ENCODE data around the gene RSL1D1.

DNA sequence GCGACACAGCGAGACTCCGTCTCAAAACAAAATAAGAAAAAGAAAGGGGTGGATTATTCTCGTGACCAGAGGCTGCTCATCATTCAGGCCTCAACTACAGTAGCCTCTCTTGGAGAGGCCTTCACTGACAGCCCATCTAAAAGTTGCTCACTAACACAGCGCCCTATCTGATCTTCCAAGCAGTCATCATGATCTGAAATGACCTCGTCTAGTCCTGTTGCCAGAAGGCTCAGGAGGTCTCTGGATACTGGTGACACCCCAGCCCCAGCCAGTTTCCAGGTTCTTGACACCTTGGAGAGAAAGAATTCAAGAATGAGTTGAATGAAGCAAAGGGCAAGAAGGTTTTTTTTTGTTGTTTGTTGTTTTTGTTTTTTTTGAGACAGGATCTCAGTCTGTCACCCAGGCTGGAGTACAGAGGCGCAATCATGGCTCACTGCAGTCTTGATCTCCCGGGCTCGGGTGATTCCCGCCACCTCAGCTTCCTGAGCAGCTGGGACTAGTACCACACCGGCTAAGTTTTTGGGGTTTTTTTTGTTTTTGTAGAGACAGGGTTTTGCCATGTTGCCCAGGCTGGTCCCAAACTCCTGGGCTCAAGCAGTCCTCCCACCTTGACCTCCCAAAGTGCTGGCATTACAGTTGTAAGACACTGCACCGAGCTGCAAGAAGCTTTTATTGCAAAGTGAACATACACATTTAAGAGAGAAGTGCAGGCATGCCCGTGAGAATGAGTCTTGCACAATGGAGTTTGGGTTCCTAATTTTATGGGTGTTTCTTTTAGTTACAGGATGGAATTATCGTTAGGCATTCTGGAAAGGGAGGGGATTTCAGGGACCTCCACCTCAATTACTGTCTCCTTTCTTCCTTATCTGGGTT lies 51.6 kb downstream of the RSL1D1 start:
- TF ChIP-seq SREBF1 (IDR thresholded peaks at IDR 0.05; ENCODE audit: borderline replicate concordance, low read depth, low read length) (no peak), POLR2A (conservative IDR thresholded peaks at IDR 0.05) (no peak), ZSCAN32 (CRISPR knock-in tag; IDR thresholded peaks at IDR 0.05) (no peak), RCOR1 (IDR thresholded peaks at IDR 0.05; ENCODE audit: borderline replicate concordance in 1 of 2, low read depth in 2 of 2, low read length in 2 of 2) (no peak), ZNF146 (CRISPR knock-in tag; IDR thresholded peaks at IDR 0.05; ENCODE audit: unreplicated experiment) (no peak), ZBED1 (IDR thresholded peaks at IDR 0.05) (no peak), E2F4 (CRISPR knock-in tag; IDR thresholded peaks at IDR 0.05; ENCODE audit: low read depth) (no peak), BCOR (IDR thresholded peaks at IDR 0.05) (no peak), ZNF121 (CRISPR knock-in tag; conservative IDR thresholded peaks at IDR 0.05) (no peak), ZBTB33 (CRISPR knock-in tag; IDR thresholded peaks at IDR 0.05) (peak; percentile 62; the same call in 1 of the 2 replicates), BRD9 (IDR thresholded peaks at IDR 0.05; ENCODE audit: low read depth, partially characterized antibody) (no peak), RB1 (IDR thresholded peaks at IDR 0.05; ENCODE audit: low read depth) (no peak)
- TF ChIP-seq, protein P1, sequence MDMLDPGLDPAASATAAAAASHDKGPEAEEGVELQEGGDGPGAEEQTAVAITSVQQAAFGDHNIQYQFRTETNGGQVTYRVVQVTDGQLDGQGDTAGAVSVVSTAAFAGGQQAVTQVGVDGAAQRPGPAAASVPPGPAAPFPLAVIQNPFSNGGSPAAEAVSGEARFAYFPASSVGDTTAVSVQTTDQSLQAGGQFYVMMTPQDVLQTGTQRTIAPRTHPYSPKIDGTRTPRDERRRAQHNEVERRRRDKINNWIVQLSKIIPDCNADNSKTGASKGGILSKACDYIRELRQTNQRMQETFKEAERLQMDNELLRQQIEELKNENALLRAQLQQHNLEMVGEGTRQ (CRISPR knock-in tag; IDR thresholded peaks at IDR 0.05) = no peak

All from K562 (cell line).